Stomach (tissue), 9 donors: ENCODE results near the gene GRIPAP1. TPM values are rescaled to one million over a fixed set of nuclear protein-coding genes. Genes with fewer than 3 reads are reported as not detected.

Source experiments
- DNase-seq, 2 donors: peaks; one replicate each; pipeline versions ENCODE4 v3.0.0 to v3.0.0-alpha.2; 2013 to 2019
- H3K27ac ChIP-seq, 5 donors: fragments of 200-600 bp in 4 of 5; sonication (generic) in 4 of 5; one replicate each; pipeline ENCODE4 v1.5.1; 2013 to 2019; ENCODE audit warnings: mild to moderate bottlenecking in 1 of 5, moderate library complexity in 1 of 5
- H3K27me3 ChIP-seq, 3 donors: fragments of 200-600 bp; sonication (generic); one replicate each; pipeline ENCODE4 v1.5.1; 2017 to 2019; ENCODE audit warnings: mixed run types in 1 of 3
- H3K36me3 ChIP-seq, 4 donors: fragments of 200-600 bp; sonication (generic); 1 replicate in 3 of 4; 2 replicates in 1 of 4; pipeline ENCODE4 v1.5.1; 2016 to 2019
- H3K4me1 ChIP-seq, 4 donors: fragments of 200-600 bp; sonication (generic); one replicate each; pipeline ENCODE4 v1.5.1; 2016 to 2019
- H3K4me3 ChIP-seq, 4 donors: fragments of 200-600 bp; sonication (generic) in 3 of 4; one replicate each; pipeline ENCODE4 v1.5.1; 2016 to 2019; ENCODE audit warnings: mild to moderate bottlenecking in 1 of 4
- H3K9me3 ChIP-seq, 4 donors: fragments of 200-600 bp; sonication (generic); one replicate each; pipeline ENCODE4 v1.5.1; 2016 to 2019
- CTCF ChIP-seq, 7 experiments: fragments of 450-650 bp in 4 of 7; fragments of 200-600 bp in 3 of 7; sonication (generic) in 3 of 7; IDR thresholded peaks; one replicate each; pipeline ENCODE4 v1.5.1; 2016 to 2019; ENCODE audit warnings: antibody characterized with exemption in 7 of 7, control low read depth in 2 of 7, mild to moderate bottlenecking in 1 of 7
- EP300 ChIP-seq: sonication (generic); formaldehyde crosslinking; IDR thresholded peaks from one replicate; pipeline ENCODE4 v1.6.1; 2017; ENCODE audit warnings: antibody characterized with exemption
- POLR2A ChIP-seq, 4 donors: fragments of 450-650 bp; IDR thresholded peaks; one replicate each; pipeline ENCODE4 v1.6.1; 2016; ENCODE audit warnings: antibody characterized with exemption in 4 of 4, control low read depth in 2 of 4, mild to moderate bottlenecking in 1 of 4, moderate library complexity in 1 of 4
- POLR2AphosphoS5 ChIP-seq, 3 donors: sonication (generic); formaldehyde crosslinking; IDR thresholded peaks; one replicate each; pipeline ENCODE4 v1.6.1; 2016; ENCODE audit warnings: antibody characterized with exemption in 3 of 3
- WGBS, 5 donors: extraction: QIAGEN DNeasy Blood & Tissue Kit in 3 of 5; methylation state at CpG; one replicate each; pipeline versions ENCODE4 v1.1.5 to v1.1.7; 2013 to 2018; 5-methylcytosine and 5-hydroxymethylcytosine counted together
- intact Hi-C: fragments of 100-400 bp; cut with DNase I; formaldehyde crosslinking; loops from one replicate; pipeline ENCODE4 v1.15.1; 2023; ENCODE audit warnings: low total_unique reads
- polyA plus RNA-seq, 3 donors: library from polyadenylated mRNA; stranded (reverse); fragments of 200-250 nt; gene quantifications; one replicate each; pipeline ENCODE4 v1.2.3, GENCODE V29; 2013
- total RNA-seq, 5 donors: library from RNA; depleted of rRNA; stranded (reverse); fragments of >200 nt; gene quantifications; one replicate each; pipeline versions ENCODE4 v1.1.0 to v1.2.3, GENCODE V29; 2014 to 2016
- donor health status: healthy with polysubstance abuse.
- donor health status: Bipolar disorder and iron deficiency.
- donor health status: healthy.

Gene GRIPAP1
- total and polyA plus RNA-seq, 8 donors = 15.6 to 127 (median 32.9) TPM

DNA sequence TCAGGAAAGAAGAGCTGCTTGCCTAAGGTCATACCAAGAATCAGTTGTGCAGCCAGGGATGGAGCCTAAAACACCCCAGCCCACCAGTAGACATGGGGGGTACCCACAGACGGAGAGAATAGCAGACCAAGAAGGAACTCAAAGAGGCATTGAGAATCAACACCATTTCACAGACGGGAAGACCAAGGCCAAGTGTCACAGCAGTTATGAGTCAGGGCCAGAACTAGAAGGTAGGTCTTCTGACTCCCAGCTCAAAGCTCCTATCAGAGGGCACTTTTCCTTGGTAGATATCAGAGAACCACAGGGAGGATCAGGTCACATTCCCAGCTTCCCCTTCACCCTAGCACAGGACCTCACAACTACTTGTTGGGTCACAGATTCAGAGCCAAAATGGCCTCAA is 59.2 kb downstream of the GRIPAP1 start:
- intact Hi-C loops = no loop called here
- WGBS, 5 donors = 49 to 89% (median 77%) methylated on average over 2 of the region's 2 CpGs
- Histone ChIP-seq H3K36me3 (peaks cover 0 to 17% (median 12%) of the 10 kb centered on the region in 4 donors), H3K27ac (no peak overlapping the region), H3K4me1 (peaks cover 3 to 57% (median 42%) of the 10 kb centered on the region in 4 donors), H3K9me3 (no peaks in the 10 kb centered on the region), H3K27me3 (no peaks in the 10 kb centered on the region), H3K4me3 (no peak overlapping the region)
- TF ChIP-seq EP300 (no peak), CTCF (IDR thresholded peaks at IDR 0.05) (no peak), POLR2A (IDR thresholded peaks at IDR 0.05) (no peak), POLR2AphosphoS5 (IDR thresholded peaks at IDR 0.05) (no peak)
- DNase-seq = no peak

GRCh38 chrX:48940404-48940955 is 61.6 kb downstream of the GRIPAP1 start:
- intact Hi-C loops = no loop called here
- WGBS, 5 donors = 69 to 95% (median 88%) methylated on average over 1 to 2 of the region's 2 CpGs
- Histone ChIP-seq H3K27ac (peak overlapping the region in 2 of 5 donors; percentile 48 to 65), H3K4me1 (peaks cover 0 to 64% (median 42%) of the 10 kb centered on the region in 4 donors), H3K27me3 (no peaks in the 10 kb centered on the region), H3K9me3 (no peaks in the 10 kb centered on the region), H3K4me3 (no peak overlapping the region), H3K36me3 (peaks cover 0 to 24% (median 15%) of the 10 kb centered on the region in 4 donors)
- no peak for DNase-seq
- no peak for TF ChIP-seq CTCF (IDR thresholded peaks at IDR 0.05)
- no peak for TF ChIP-seq EP300
- no peak for TF ChIP-seq POLR2A (IDR thresholded peaks at IDR 0.05)
- TF ChIP-seq POLR2AphosphoS5 (IDR thresholded peaks at IDR 0.05) = no peak

DNA sequence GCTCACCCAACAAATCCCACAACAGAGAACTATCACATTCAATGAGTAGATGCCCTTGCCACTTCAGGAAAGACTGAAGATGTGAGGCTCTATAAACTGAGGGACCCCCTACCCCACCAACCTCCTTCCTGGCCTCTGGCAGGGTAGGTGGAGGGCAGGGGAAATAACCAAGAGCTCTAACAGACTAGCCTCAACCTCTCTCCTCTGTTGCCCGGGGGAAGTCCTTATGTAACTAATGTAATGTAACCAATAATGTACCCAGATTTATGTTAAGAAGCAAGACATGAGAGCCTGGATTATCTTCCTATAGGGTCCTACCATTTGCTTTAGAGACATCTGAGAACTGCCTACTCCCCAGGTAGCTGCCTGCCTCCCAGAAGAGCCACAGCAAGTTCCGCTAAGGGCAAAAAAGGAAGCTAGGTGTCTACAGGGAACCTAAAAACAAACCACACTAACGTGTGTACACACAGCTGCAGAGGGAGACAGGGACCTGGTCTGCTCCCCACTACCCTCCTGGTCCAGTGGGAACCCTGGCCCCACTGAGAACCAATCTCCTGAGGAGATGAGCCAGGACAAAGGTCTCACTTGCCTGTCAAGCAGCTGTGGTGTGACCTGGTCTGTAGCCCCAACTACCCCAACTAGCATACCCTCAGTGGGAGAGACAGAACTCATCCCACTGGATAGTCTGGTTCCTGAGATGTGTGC is 62.4 kb downstream of the GRIPAP1 start:
- WGBS, 5 donors = 57 to 74% (median 60%) methylated on average over 2 to 3 of the region's 3 CpGs
- peaks cover 0 to 29% (median 22%) of the 10 kb centered on the region in 4 donors for H3K36me3 ChIP-seq
- DNase-seq = no peak
- H3K4me1 ChIP-seq = peaks cover 0 to 61% (median 42%) of the 10 kb centered on the region in 4 donors
- H3K9me3 ChIP-seq = no peaks in the 10 kb centered on the region
- intact Hi-C loops = no loop called here
- peak overlapping the region; percentile 3 to 65 (median 48) for H3K27ac ChIP-seq
- H3K4me3 ChIP-seq = no peak overlapping the region
- no peak for TF ChIP-seq POLR2A (IDR thresholded peaks at IDR 0.05)
- TF ChIP-seq EP300 = no peak
- no peak for TF ChIP-seq POLR2AphosphoS5 (IDR thresholded peaks at IDR 0.05)
- TF ChIP-seq CTCF (IDR thresholded peaks at IDR 0.05) = no peak
- H3K27me3 ChIP-seq = no peaks in the 10 kb centered on the region

- peak overlapping the region in 4 of 5 donors; percentile 3 to 65 (median 50) for H3K27ac ChIP-seq
- TF ChIP-seq POLR2A (IDR thresholded peaks at IDR 0.05) (no peak), POLR2AphosphoS5 (IDR thresholded peaks at IDR 0.05) (no peak), EP300 (no peak), CTCF (IDR thresholded peaks at IDR 0.05) (no peak)
- H3K9me3 ChIP-seq = no peaks in the 10 kb centered on the region
- H3K4me1 ChIP-seq = peaks cover 0 to 61% (median 42%) of the 10 kb centered on the region in 4 donors
- intact Hi-C loops = no loop called here
- no peaks in the 10 kb centered on the region for H3K27me3 ChIP-seq
- peak in 1 of 2 donors; percentile 49 for DNase-seq
- WGBS, 5 donors = 40 to 90% (median 71%) methylated on average over 1 of the region's 1 CpG
- H3K4me3 ChIP-seq = no peak overlapping the region
- peaks cover 5 to 37% (median 28%) of the 10 kb centered on the region in 4 donors for H3K36me3 ChIP-seq
Measured at GRCh38 chrX:48938721-48939425, 63.2 kb downstream of the GRIPAP1 start.
